ENCODE measurements around the gene RIC3.

- TF ChIP-seq, protein P1, sequence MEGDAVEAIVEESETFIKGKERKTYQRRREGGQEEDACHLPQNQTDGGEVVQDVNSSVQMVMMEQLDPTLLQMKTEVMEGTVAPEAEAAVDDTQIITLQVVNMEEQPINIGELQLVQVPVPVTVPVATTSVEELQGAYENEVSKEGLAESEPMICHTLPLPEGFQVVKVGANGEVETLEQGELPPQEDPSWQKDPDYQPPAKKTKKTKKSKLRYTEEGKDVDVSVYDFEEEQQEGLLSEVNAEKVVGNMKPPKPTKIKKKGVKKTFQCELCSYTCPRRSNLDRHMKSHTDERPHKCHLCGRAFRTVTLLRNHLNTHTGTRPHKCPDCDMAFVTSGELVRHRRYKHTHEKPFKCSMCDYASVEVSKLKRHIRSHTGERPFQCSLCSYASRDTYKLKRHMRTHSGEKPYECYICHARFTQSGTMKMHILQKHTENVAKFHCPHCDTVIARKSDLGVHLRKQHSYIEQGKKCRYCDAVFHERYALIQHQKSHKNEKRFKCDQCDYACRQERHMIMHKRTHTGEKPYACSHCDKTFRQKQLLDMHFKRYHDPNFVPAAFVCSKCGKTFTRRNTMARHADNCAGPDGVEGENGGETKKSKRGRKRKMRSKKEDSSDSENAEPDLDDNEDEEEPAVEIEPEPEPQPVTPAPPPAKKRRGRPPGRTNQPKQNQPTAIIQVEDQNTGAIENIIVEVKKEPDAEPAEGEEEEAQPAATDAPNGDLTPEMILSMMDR (IDR thresholded peaks at IDR 0.05; ENCODE audit: borderline replicate concordance, extremely low read depth, low read length, poor library complexity, severe bottlenecking) = no peak
- TF ChIP-seq EZH2 (IDR thresholded peaks at IDR 0.05; ENCODE audit: borderline replicate concordance, low read depth, low read length, severe bottlenecking) = no peak
Measured at GRCh38 chr11:8105133-8105532, 63.7 kb downstream of the RIC3 start.

Data from DND-41 (cell line).